Calu3 (cell line): ENCODE measurements around the gene BLOC1S1. TPM values are rescaled to one million over a fixed set of nuclear protein-coding genes. Genes with fewer than 3 reads are reported as not detected.

ENCODE experiments used
- BruUV-seq: library from RNA; stranded (reverse); fragments of 400-500 nt; replicated peaks from 2 replicates; lab custom pipeline; 2021; lab: Mats Ljungman, UMichigan
- CTCF ChIA-PET: fragments of 300-600 bp; sonication (Branson Sonifier 250); formaldehyde crosslinking; loops from one replicate; lab custom pipeline; 2022; ENCODE audit warnings: antibody characterized with exemption; lab: Charles Lee
- DNase-seq: peaks from one replicate; pipeline ENCODE4 v3.0.0; 2022
- H3K27ac Mint-ChIP-seq: one replicate; pipeline ENCODE4 v1.8.0; 2022; ENCODE audit warnings: mixed read lengths; ENCODE audit not compliant: unreplicated experiment
- H3K27me3 Mint-ChIP-seq: one replicate; pipeline ENCODE4 v1.8.0; 2022; ENCODE audit warnings: mixed read lengths; ENCODE audit not compliant: unreplicated experiment
- H3K36me3 Mint-ChIP-seq: one replicate; pipeline ENCODE4 v1.8.0; 2022; ENCODE audit warnings: mild to moderate bottlenecking, moderate library complexity, mixed read lengths; ENCODE audit not compliant: insufficient read depth, unreplicated experiment
- H3K4me1 Mint-ChIP-seq: one replicate; pipeline ENCODE4 v1.8.0; 2022; ENCODE audit warnings: mild to moderate bottlenecking, low read depth, mixed read lengths; ENCODE audit not compliant: unreplicated experiment
- H3K4me3 Mint-ChIP-seq: one replicate; pipeline ENCODE4 v1.8.0; 2022; ENCODE audit warnings: mild to moderate bottlenecking, low read depth, moderate library complexity, mixed read lengths; ENCODE audit not compliant: unreplicated experiment
- H3K9me3 Mint-ChIP-seq: one replicate; pipeline ENCODE4 v1.8.0; 2022; ENCODE audit warnings: low read depth, mixed read lengths; ENCODE audit not compliant: unreplicated experiment
- CTCF ChIP-seq: fragments of 200-600 bp; IDR thresholded peaks from one replicate; pipeline ENCODE4 v1.8.0; 2022; ENCODE audit warnings: antibody characterized with exemption; ENCODE audit not compliant: unreplicated experiment
- intact Hi-C: fragments of 100-400 bp; cut with micrococcal nuclease; formaldehyde crosslinking; loops from one replicate; pipeline ENCODE4 v1.10.0; 2022; ENCODE audit not compliant: unreplicated experiment
- total RNA-seq: library from RNA; stranded (reverse); gene quantifications from 2 replicates; pipeline ENCODE4 v1.2.3, GENCODE V29; 2022

The BLOC1S1 gene
- total RNA-seq, 1 experiment from 2014 or later = 71.0 TPM

DNA sequence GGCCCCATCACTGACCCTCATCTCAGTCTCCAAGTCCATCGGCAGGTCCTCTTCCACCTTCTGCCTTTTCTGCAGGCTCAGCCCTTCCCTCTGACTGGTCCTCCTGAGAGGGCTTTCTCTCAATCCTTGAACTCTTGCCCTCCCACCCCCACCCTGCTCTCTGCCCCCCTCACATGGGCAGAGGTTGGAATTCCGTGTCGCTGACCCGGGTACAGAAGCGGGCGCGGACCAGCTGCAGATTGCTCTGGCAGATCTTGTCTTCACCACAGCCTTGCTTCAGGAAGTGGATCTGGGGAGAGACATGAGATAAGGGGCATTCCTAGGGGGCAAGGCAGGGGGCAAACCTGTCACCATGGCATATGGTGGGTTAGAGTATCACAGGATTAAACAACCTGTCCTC is 20.5 kb upstream of the BLOC1S1 start:
- Mint-ChIP-seq H3K4me3 (no peak overlapping the region), H3K36me3 (no peaks in the 10 kb centered on the region), H3K4me1 (no peaks in the 10 kb centered on the region), H3K27ac (no peak overlapping the region), H3K9me3 (no peaks in the 10 kb centered on the region), H3K27me3 (peaks cover 47% of the 10 kb centered on the region)
- BruUV-seq = no TSS peak
- intact Hi-C loops = no loop called here
- DNase-seq = no peak
- TF ChIP-seq CTCF = no peak
- CTCF ChIA-PET = interaction anchor here (0.6 to 1.4 kb wide), 2 partner anchors 10 to 1796 kb away, joined by 3 to 4 read pairs; no protein-coding TSS in a partner anchor

DNA sequence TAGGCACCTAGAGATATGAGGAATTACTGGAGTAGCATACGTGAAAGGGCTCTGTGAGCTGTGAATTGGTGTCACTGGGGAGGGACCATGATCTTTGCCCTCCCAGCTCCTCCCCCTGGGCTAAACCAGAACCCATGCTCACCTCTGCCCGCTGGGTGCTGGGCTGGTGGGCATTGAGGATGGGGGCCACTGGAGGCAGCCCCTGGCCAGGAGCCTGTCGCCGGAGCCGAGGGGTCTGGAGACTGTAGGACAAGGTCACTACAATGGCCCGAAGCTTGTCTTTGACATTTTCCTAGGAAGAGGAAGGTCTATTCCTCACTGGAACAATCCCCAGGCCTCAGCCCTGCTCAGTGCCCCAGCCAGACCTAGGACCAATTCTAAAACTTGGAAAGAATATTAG is 19.7 kb upstream of the BLOC1S1 start:
- Mint-ChIP-seq H3K27ac (no peak overlapping the region), H3K4me1 (no peaks in the 10 kb centered on the region), H3K36me3 (no peaks in the 10 kb centered on the region), H3K27me3 (peaks cover 52% of the 10 kb centered on the region), H3K9me3 (no peaks in the 10 kb centered on the region), H3K4me3 (no peak overlapping the region)
- no peak for TF ChIP-seq CTCF
- CTCF ChIA-PET = interaction anchor here (0.6 to 1.4 kb wide), 4 partner anchors 10 to 372 kb away, joined by 3 to 4 read pairs (median 3); a partner anchor contains a TSS
- DNase-seq = no peak
- intact Hi-C loops = no loop called here
- no TSS peak for BruUV-seq

DNA sequence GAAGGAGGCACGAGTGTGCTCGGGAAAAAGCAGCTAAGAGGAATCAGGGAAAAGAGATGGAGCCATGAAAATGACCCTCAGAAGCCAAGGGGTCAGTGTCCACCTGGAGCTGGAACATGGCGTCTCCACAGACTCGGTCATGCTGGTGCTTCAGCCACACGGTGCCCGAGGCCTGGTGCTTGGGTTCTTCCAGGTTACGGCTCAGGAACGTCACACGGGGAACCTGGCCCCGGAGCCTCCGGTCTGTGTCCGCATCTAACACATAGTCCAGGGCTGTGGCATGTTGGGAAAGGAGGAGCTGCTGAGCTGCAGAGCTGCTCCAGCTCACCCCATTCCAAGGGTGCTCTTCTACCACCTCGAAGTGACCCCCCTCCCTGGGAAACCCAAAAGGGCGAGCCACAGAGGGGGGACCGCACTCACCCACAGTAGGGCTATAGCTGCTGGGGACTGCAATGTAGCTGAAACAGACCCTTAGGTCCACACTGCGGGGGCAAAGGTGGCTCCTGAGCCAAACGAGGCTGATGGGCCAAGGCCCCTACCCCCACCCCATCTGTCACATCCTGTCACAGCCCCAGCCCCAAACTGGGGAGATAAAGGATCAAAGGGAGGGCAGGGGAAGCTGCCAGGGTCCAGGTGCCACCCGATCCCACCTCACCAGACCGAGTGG is 18.9 kb upstream of the BLOC1S1 start:
- Mint-ChIP-seq H3K4me3 (no peak overlapping the region), H3K4me1 (no peaks in the 10 kb centered on the region), H3K27ac (no peak overlapping the region), H3K36me3 (no peaks in the 10 kb centered on the region), H3K27me3 (peaks cover 52% of the 10 kb centered on the region), H3K9me3 (no peaks in the 10 kb centered on the region)
- intact Hi-C loops = no loop called here
- CTCF ChIA-PET = interaction anchor here (0.6 to 1.4 kb wide), 4 partner anchors 9 to 371 kb away, joined by 3 to 4 read pairs (median 3); a partner anchor contains a TSS
- no peak for DNase-seq
- BruUV-seq = no TSS peak
- no peak for TF ChIP-seq CTCF

- H3K36me3 Mint-ChIP-seq = no peaks in the 10 kb centered on the region
- no peaks in the 10 kb centered on the region for H3K9me3 Mint-ChIP-seq
- H3K4me1 Mint-ChIP-seq = no peaks in the 10 kb centered on the region
- no peak for DNase-seq
- CTCF ChIA-PET = interaction anchor here (3.2 kb wide), 1 partner anchor 16 kb away, joined by 14 read pairs; a partner anchor contains a TSS
- no peak for TF ChIP-seq CTCF
- peaks cover 52% of the 10 kb centered on the region for H3K27me3 Mint-ChIP-seq
- H3K27ac Mint-ChIP-seq = no peak overlapping the region
- intact Hi-C loops = no loop called here
- no TSS peak for BruUV-seq
- no peak overlapping the region for H3K4me3 Mint-ChIP-seq
These were observed 18.2 kb upstream of the BLOC1S1 start for GRCh38 chr12:55697686-55698085.
